ENCODE data around the gene MXD4.

DNA sequence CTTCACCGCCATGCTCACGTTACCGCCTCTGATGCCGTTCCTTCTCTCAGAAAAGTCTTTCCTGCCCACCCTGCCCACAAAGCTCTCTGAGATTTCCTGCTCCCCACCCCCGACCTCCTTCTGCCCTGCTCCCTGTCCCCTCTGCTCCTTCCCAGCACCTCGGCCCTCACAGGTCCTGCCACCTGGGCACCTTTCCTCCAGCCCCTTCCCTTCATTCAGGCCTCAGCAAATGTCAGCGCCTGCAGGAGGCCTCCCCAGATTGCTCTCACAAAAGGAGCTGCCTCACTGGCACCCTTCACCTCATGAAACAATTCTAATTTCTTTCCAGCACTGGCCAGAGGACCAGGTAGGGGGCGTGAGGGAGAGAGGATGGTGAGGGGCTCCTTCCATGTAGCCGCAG, 33.6 kb upstream of the MXD4 start:
- TF ChIP-seq CTCF (conservative IDR thresholded peaks at IDR 0.05; ENCODE audit: low read depth, low read length): no peak
- TF ChIP-seq EZH2 (IDR thresholded peaks at IDR 0.05; ENCODE audit: low read length, unreplicated experiment): no peak
